HG03558 (cell line): ENCODE measurements around the gene ATRAID.
"Not testable (repeated sequence)": the region's sequence is repeated elsewhere in the genome, so short reads cannot be mapped to it uniquely, and the experiment has no call there.

Experiments used
- ATAC-seq: cut with Tn5 transposase; IDR thresholded peaks from one replicate; pipeline ENCODE4 v1.9.1; 2021; ENCODE audit warnings: moderate number of reproducible peaks; ENCODE audit not compliant: unreplicated experiment; ENCODE audit errors: extremely low read depth

Gene ATRAID

GRCh38 chr2:27191070-27191829 is 20.6 kb upstream of the ATRAID start:
- no peak for ATAC-seq

- ATAC-seq, result no peak
These were observed 17.1 kb upstream of the ATRAID start for GRCh38 chr2:27194538-27195354.

GRCh38 chr2:27195799-27196198 is 16.0 kb upstream of the ATRAID start:
- not testable (repeated sequence) for ATAC-seq

- ATAC-seq, result not testable (repeated sequence)
These were observed 13.8 kb upstream of the ATRAID start for GRCh38 chr2:27198068-27198467.

GRCh38 chr2:27198627-27199026 is 13.2 kb upstream of the ATRAID start:
- no peak for ATAC-seq

- ATAC-seq, result no peak
These were observed 12.6 kb upstream of the ATRAID start for GRCh38 chr2:27199241-27199640.

- no peak for ATAC-seq
These were observed 10.2 kb upstream of the ATRAID start for GRCh38 chr2:27201675-27202074.

- ATAC-seq, result no peak
These were observed 9.0 kb upstream of the ATRAID start for GRCh38 chr2:27202854-27203253.

- ATAC-seq, result no peak
These were observed 8.1 kb upstream of the ATRAID start for GRCh38 chr2:27203741-27204140.

GRCh38 chr2:27204566-27204965 is 7.3 kb upstream of the ATRAID start:
- ATAC-seq, result no peak

GRCh38 chr2:27205206-27205605 is 6.6 kb upstream of the ATRAID start:
- ATAC-seq, result no peak

- ATAC-seq, result no peak
These were observed 5.5 kb upstream of the ATRAID start for GRCh38 chr2:27206346-27206745.

GRCh38 chr2:27208486-27209050 is 3.3 kb upstream of the ATRAID start:
- no peak for ATAC-seq

- ATAC-seq, result no peak
These were observed 2.0 kb upstream of the ATRAID start for GRCh38 chr2:27209621-27210401.

- ATAC-seq, result peak; percentile 26
These were observed 449 bp upstream of the ATRAID start for GRCh38 chr2:27211241-27211942.

- no peak for ATAC-seq
These were observed 1.0 kb downstream of the ATRAID start for GRCh38 chr2:27212626-27213471.

- ATAC-seq, result no peak
These were observed 3.1 kb downstream of the ATRAID start for GRCh38 chr2:27214941-27215340.

GRCh38 chr2:27216416-27217137 is 4.7 kb downstream of the ATRAID start:
- no peak for ATAC-seq
